NCI-H128 (cell line): ENCODE results near the gene HDDC3.

Source experiments
- DNase-seq: peaks from one replicate; lab custom pipeline; 2025; ENCODE audit not compliant: unreplicated experiment; lab: John Stamatoyannopoulos, UW

HDDC3 gene

GRCh38 chr15:90892498-90893174 lies 39.7 kb downstream of the HDDC3 start:
- no peak for DNase-seq

GRCh38 chr15:90892023-90892422 lies 40.3 kb downstream of the HDDC3 start:
- no peak for DNase-seq

- no peak for DNase-seq
These were observed 40.9 kb downstream of the HDDC3 start for GRCh38 chr15:90891346-90891949.

GRCh38 chr15:90890839-90891238 lies 41.5 kb downstream of the HDDC3 start:
- DNase-seq: no peak

- no peak for DNase-seq
These were observed 42.5 kb downstream of the HDDC3 start for GRCh38 chr15:90889736-90890456.

GRCh38 chr15:90889313-90889730 lies 43.0 kb downstream of the HDDC3 start:
- DNase-seq: no peak

- no peak for DNase-seq
These were observed 45.3 kb downstream of the HDDC3 start for GRCh38 chr15:90887037-90887481.

- no peak for DNase-seq
These were observed 46.1 kb downstream of the HDDC3 start for GRCh38 chr15:90886291-90886614.

GRCh38 chr15:90885432-90886290 lies 46.7 kb downstream of the HDDC3 start:
- DNase-seq: no peak

GRCh38 chr15:90884719-90885431 lies 47.5 kb downstream of the HDDC3 start:
- DNase-seq: no peak

- DNase-seq: no peak
These were observed 48.2 kb downstream of the HDDC3 start, which contains the start of gene FES for GRCh38 chr15:90883976-90884718. FES (plus strand) TSS chr15:90884504; CDS start chr15:90885046, 542 bp downstream.

GRCh38 chr15:90883526-90883975 lies 48.8 kb downstream of the HDDC3 start:
- no peak for DNase-seq

GRCh38 chr15:90882781-90883525 lies 49.4 kb downstream of the HDDC3 start:
- no peak for DNase-seq

- no peak for DNase-seq
These were observed 50.2 kb downstream of the HDDC3 start for GRCh38 chr15:90881978-90882721.

GRCh38 chr15:90881181-90881977 lies 51.0 kb downstream of the HDDC3 start:
- no peak for DNase-seq

GRCh38 chr15:90880381-90881145 lies 51.8 kb downstream of the HDDC3 start:
- no peak for DNase-seq
